ENCODE measurements around the gene SLC13A3. TPM values are rescaled to one million over a fixed set of nuclear protein-coding genes. Genes with fewer than 3 reads are reported as not detected.

SLC13A3 gene
- total RNA-seq, 2 donors from 2014 or later = 0.08 to 0.25 TPM

DNA sequence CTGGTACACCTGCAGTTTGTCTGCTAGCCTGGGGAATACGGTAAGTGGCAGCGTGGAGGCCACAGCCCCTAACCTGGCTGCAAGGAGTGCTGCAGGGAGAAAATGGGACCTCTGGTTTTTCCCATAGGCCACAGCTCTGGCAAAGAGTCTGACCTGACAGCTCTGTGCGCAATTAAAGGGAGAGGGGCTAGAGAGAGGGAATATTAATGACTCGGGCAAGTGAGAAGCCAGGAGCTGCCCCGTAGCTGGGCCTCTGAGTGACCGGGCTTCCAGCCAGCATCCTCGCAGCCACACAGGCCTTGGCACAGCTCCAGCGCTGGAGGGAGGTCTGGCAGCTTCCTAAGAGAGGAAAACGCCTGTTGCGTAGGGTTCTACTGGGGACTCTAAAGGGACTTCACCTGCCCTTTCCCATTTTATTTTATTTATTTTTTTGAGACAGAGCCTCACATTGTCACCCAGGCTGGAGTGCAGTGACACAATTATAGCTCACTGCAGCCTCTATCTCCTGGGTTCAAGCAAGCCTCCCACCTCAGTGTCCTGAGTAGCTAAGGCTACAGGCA lies 82.6 kb downstream of the SLC13A3 start:
- Histone ChIP-seq H3K27me3 (no peaks in the 10 kb centered on the region), H3K9me3 (no peaks in the 10 kb centered on the region), H3K4me3 (no peak overlapping the region), H3K9ac (ENCODE audit: low read depth in 2 of 2, low read length in 2 of 2) (no peak overlapping the region), H3K4me1 (no peaks in the 10 kb centered on the region), H3K27ac (no peak overlapping the region), H3K36me3 (no peaks in the 10 kb centered on the region)
- TF ChIP-seq, protein P1, sequence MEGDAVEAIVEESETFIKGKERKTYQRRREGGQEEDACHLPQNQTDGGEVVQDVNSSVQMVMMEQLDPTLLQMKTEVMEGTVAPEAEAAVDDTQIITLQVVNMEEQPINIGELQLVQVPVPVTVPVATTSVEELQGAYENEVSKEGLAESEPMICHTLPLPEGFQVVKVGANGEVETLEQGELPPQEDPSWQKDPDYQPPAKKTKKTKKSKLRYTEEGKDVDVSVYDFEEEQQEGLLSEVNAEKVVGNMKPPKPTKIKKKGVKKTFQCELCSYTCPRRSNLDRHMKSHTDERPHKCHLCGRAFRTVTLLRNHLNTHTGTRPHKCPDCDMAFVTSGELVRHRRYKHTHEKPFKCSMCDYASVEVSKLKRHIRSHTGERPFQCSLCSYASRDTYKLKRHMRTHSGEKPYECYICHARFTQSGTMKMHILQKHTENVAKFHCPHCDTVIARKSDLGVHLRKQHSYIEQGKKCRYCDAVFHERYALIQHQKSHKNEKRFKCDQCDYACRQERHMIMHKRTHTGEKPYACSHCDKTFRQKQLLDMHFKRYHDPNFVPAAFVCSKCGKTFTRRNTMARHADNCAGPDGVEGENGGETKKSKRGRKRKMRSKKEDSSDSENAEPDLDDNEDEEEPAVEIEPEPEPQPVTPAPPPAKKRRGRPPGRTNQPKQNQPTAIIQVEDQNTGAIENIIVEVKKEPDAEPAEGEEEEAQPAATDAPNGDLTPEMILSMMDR (IDR thresholded peaks at IDR 0.05) = no peak
- intact Hi-C loops (cut with DNase I) = loop anchor here (10.0 kb wide), 1 partner anchor 116 kb away; the partner anchor contains the start of gene TP53RK
- DNase-seq = no peak

DNA sequence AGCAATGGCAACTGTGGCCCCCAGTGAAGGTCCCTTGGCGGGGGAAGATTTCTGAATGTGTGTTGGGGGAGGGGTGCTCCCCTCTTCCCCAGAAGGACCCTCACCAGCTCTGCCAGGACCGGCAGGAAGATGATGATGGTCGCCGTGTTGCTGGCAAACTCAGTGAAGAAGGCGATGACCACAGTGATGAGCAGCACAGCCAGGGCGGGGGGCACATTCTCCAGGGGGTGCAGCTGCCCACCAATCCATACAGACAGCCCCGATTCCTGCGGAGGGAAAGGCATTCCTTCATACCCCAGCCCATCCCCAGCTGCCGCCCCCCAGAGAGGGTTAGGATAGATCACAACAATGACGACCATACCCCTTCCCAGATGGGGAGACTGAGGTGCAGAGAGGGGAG lies 85.1 kb downstream of the SLC13A3 start:
- Histone ChIP-seq H3K27me3 (no peaks in the 10 kb centered on the region), H3K4me3 (no peak overlapping the region), H3K27ac (no peak overlapping the region), H3K4me1 (no peaks in the 10 kb centered on the region), H3K9me3 (no peaks in the 10 kb centered on the region), H3K9ac (ENCODE audit: low read depth in 2 of 2, low read length in 2 of 2) (no peak overlapping the region), H3K36me3 (no peaks in the 10 kb centered on the region)
- no peak for DNase-seq
- TF ChIP-seq, protein P1 (IDR thresholded peaks at IDR 0.05) = no peak
- intact Hi-C loops (cut with DNase I) = loop anchor here (10.0 kb wide), 1 partner anchor 119 kb away; the partner anchor contains the start of gene TP53RK

DNA sequence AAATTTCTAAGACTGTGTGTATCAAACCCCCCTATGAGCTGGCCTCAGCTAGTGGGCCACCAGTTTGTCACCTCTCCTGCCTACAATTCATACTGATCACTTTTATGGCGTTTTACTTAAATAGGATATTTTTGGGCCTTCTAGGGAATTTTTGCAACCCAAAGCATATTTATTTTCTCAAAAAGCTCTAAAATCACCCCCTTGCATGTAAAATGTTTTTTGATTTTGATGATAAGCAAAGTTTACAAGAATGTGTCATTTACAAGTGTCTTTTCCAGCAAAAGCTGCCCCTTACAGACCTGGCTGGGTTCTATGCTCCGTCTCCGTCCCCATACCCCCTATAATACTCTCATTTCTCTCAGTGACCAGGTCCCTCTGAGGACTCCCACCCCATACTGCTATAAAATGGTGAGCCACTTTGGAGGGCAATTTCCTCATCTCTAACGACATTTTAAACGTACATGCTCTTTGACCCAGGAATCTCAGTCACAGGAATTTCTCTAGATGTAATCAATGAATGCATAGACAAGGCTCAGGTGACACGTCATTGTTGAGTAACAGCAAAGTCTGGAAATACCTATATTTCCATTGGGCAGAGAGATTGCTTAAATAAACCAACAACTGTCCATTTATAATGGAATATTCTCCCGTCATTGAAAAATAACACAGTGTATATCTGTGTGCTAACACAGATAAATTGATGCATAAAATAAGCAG lies 86.9 kb downstream of the SLC13A3 start:
- no peaks in the 10 kb centered on the region for H3K36me3 ChIP-seq
- H3K27me3 ChIP-seq = no peaks in the 10 kb centered on the region
- TF ChIP-seq, protein P1 (IDR thresholded peaks at IDR 0.05) = no peak
- DNase-seq = no peak
- no peak overlapping the region for H3K9ac ChIP-seq (ENCODE audit: low read depth in 2 of 2, low read length in 2 of 2)
- intact Hi-C loops (cut with DNase I) = loop anchor here (10.0 kb wide), 1 partner anchor 120 kb away; the partner anchor contains the start of gene TP53RK
- no peaks in the 10 kb centered on the region for H3K9me3 ChIP-seq
- no peak overlapping the region for H3K4me3 ChIP-seq
- H3K4me1 ChIP-seq = no peaks in the 10 kb centered on the region
- H3K27ac ChIP-seq = no peak overlapping the region

DNA sequence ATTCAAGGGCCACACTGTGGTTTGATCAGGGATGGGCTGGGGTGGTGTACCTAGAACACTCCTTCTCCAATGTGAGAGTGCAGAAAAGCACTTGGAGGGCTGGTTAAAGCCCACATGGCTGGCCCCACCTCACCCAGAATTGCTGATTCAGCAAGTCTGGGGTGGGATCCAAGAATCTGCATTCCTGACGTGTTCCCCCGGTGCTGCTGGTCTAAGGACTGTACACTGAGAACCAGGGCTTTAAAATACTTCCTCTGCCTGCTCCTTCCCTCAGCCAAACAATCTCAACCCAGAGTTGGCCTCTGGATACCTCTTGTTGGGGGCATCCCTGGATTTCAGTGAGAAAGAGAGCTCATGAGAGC lies 87.4 kb downstream of the SLC13A3 start:
- no peak overlapping the region for H3K27ac ChIP-seq
- no peak for DNase-seq
- no peaks in the 10 kb centered on the region for H3K27me3 ChIP-seq
- H3K36me3 ChIP-seq = no peaks in the 10 kb centered on the region
- H3K4me1 ChIP-seq = no peaks in the 10 kb centered on the region
- H3K9me3 ChIP-seq = no peaks in the 10 kb centered on the region
- TF ChIP-seq, protein P1 (IDR thresholded peaks at IDR 0.05) = no peak
- no peak overlapping the region for H3K4me3 ChIP-seq
- intact Hi-C loops (cut with DNase I) = loop anchor here (10.0 kb wide), 1 partner anchor 121 kb away; the partner anchor contains the start of gene TP53RK
- no peak overlapping the region for H3K9ac ChIP-seq (ENCODE audit: low read depth in 2 of 2, low read length in 2 of 2)

DNA sequence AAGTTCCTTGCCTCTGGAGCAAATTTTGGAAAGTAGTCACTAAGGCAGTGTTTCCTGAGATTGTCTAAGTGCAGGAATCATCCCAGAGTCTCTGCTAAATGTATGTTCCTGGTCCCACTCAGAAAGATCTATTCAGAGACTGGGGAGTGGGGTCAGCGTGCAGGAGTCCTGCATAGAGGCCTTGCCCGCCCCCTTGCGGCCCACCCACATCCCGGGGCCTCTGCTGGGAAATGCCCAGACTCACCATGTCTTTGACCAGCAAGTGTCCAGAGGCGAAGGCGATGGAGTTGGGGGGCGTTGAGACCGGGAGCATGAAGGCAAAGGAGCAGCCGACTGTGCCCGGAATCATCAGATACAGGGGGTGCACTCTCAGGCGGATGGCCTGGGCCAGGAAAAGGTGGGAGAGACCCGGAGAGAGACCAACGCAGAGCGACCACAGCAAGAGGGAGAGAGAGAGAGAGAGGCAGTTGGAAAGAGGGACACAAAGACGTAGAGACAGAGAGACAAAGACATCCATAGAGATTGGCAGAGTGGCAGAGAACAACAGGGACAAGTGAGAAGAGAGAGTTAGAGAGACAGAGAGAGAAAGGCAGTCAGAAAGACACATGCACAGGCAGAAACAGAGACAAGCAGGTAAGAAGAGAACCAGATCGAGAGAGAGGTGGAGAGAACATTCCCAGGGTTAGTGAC lies 87.9 kb downstream of the SLC13A3 start:
- Histone ChIP-seq H3K4me3 (no peak overlapping the region), H3K27ac (no peak overlapping the region), H3K9ac (ENCODE audit: low read depth in 2 of 2, low read length in 2 of 2) (no peak overlapping the region), H3K27me3 (no peaks in the 10 kb centered on the region), H3K36me3 (no peaks in the 10 kb centered on the region), H3K9me3 (no peaks in the 10 kb centered on the region), H3K4me1 (no peaks in the 10 kb centered on the region)
- intact Hi-C loops (cut with DNase I) = loop anchor here (10.0 kb wide), 1 partner anchor 121 kb away; the partner anchor contains the start of gene TP53RK
- TF ChIP-seq, protein P1 (IDR thresholded peaks at IDR 0.05) = no peak
- DNase-seq = no peak

Data from colonic mucosa (tissue), 4 donors.